ENCODE results near the gene NPC1L1.

The NPC1L1 gene

DNA sequence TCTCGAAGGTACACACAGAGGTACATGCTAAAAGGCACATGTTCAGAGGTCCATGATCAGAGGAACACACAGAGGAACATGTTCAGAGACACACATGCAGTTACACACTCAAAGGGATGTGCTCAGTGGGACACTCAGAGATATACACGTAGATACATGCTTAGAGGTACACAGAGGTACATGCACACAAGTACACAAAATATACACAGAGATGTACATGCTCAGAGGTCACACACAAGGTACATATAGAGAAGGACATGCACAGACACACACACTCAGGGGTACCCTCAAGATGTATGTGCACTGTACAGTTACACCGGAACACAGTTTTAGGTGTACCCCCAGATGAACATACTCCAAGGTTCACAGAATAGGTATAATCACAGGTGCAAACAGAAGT, 18.8 kb downstream of the NPC1L1 start:
- TF ChIP-seq CTCF (IDR thresholded peaks at IDR 0.05; ENCODE audit: insufficient read depth, low read length, poor library complexity, severe bottlenecking) (no peak), EZH2phosphoT487 (conservative IDR thresholded peaks at IDR 0.05; ENCODE audit: low read length) (no peak)
- no peaks in the 10 kb centered on the region for H3K9me2 ChIP-seq (replicated peaks; ENCODE audit: insufficient read depth, low read length)
- H3K27ac ChIP-seq (ENCODE audit: low read depth, low read length) = no peak overlapping the region
- no peaks in the 10 kb centered on the region for H3F3A ChIP-seq (ENCODE audit: insufficient read depth)
- H3K36me3 ChIP-seq (ENCODE audit: low read length) = no peaks in the 10 kb centered on the region
- no peaks in the 10 kb centered on the region for H3K9me3 ChIP-seq (ENCODE audit: insufficient read depth, low read length)
- no peak overlapping the region for H3K9ac ChIP-seq (ENCODE audit: low read length)
- no peak overlapping the region for H3K4me2 ChIP-seq (ENCODE audit: low read depth, low read length, poor library complexity, severe bottlenecking)
- no peak overlapping the region for H2AFZ ChIP-seq (ENCODE audit: low read depth, low read length, severe bottlenecking)
- no peaks in the 10 kb centered on the region for H3K27me3 ChIP-seq (ENCODE audit: low read length)
- no peaks in the 10 kb centered on the region for H3K79me2 ChIP-seq (ENCODE audit: insufficient read depth, low read length)
- no peak overlapping the region for H3K4me3 ChIP-seq (ENCODE audit: insufficient read depth, low read length, poor library complexity, severe bottlenecking)
- H4K20me1 ChIP-seq (ENCODE audit: low read depth, low read length) = no peaks in the 10 kb centered on the region

DNA sequence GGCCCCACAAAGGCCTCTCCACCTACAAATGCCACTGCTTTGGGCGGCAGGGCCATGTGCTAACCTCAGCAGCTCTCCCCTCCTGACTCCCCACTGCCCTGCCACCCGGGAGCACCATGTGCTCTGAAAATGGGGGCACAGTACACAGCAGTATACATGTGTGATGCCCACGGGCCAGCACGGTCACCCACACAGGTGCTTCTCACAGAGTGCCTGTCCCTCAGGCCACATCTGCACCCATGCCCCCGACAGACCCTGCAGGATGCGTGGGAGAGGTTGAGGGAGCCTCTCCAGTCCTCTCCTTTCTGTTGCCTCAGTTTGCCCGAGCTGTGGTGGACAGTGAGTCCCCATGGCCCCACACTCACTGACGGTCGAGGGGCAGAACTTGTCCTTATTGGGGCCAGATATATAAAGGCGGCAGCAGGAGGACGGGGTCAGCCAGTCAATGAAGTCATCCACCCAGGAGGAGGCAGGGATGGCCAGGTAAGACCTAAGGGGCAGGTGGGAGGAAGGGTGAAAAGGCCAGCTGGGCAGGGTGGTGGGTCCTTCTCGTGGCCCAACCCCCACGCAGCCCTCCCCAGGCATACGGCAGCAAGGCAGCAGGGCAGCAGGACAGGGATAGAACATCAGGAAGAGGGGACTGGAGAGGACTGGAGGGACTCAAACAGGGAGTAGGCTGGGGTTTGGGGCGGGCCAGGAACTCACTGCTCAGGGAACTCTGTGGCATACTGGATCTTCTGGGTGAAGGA, 19.6 kb downstream of the NPC1L1 start:
- H3K4me3 ChIP-seq (ENCODE audit: insufficient read depth, low read length, poor library complexity, severe bottlenecking) = no peak overlapping the region
- H3K27me3 ChIP-seq (ENCODE audit: low read length) = no peaks in the 10 kb centered on the region
- H4K20me1 ChIP-seq (ENCODE audit: low read depth, low read length) = no peaks in the 10 kb centered on the region
- H2AFZ ChIP-seq (ENCODE audit: low read depth, low read length, severe bottlenecking) = no peak overlapping the region
- no peaks in the 10 kb centered on the region for H3K9me2 ChIP-seq (replicated peaks; ENCODE audit: insufficient read depth, low read length)
- no peaks in the 10 kb centered on the region for H3K36me3 ChIP-seq (ENCODE audit: low read length)
- H3K9me3 ChIP-seq (ENCODE audit: insufficient read depth, low read length) = no peaks in the 10 kb centered on the region
- TF ChIP-seq EZH2phosphoT487 (conservative IDR thresholded peaks at IDR 0.05; ENCODE audit: low read length) = no peak
- no peak for TF ChIP-seq CTCF (IDR thresholded peaks at IDR 0.05; ENCODE audit: insufficient read depth, low read length, poor library complexity, severe bottlenecking)
- no peaks in the 10 kb centered on the region for H3F3A ChIP-seq (ENCODE audit: insufficient read depth)
- H3K27ac ChIP-seq (ENCODE audit: low read depth, low read length) = no peak overlapping the region
- H3K9ac ChIP-seq (ENCODE audit: low read length) = no peak overlapping the region
- no peak overlapping the region for H3K4me2 ChIP-seq (ENCODE audit: low read depth, low read length, poor library complexity, severe bottlenecking)
- H3K79me2 ChIP-seq (ENCODE audit: insufficient read depth, low read length) = no peaks in the 10 kb centered on the region

DNA sequence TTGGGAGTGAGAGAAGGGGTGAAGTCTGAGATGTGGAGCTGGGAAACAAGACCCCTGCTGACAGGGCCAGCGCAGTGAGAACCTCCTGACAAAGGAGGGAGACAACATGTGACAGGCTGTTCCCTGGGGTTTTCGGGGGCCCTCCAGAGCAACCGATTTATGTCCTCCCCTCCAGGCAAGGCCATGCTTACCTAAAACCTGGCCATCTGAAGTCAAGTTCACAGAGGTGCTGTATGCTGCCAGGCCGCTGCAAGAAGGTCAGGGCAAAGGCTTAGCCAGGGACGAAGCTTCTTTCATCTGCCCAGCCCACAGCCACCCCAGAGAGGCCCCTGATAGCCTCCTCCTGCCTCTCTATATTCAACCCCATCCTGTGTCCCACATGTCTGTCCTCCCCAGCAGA, 20.6 kb downstream of the NPC1L1 start:
- no peaks in the 10 kb centered on the region for H3K9me3 ChIP-seq (ENCODE audit: insufficient read depth, low read length)
- H3K9ac ChIP-seq (ENCODE audit: low read length) = no peak overlapping the region
- no peaks in the 10 kb centered on the region for H3F3A ChIP-seq (ENCODE audit: insufficient read depth)
- no peak overlapping the region for H2AFZ ChIP-seq (ENCODE audit: low read depth, low read length, severe bottlenecking)
- no peak overlapping the region for H3K27ac ChIP-seq (ENCODE audit: low read depth, low read length)
- no peaks in the 10 kb centered on the region for H3K79me2 ChIP-seq (ENCODE audit: insufficient read depth, low read length)
- no peaks in the 10 kb centered on the region for H3K9me2 ChIP-seq (replicated peaks; ENCODE audit: insufficient read depth, low read length)
- no peak overlapping the region for H3K4me2 ChIP-seq (ENCODE audit: low read depth, low read length, poor library complexity, severe bottlenecking)
- no peak overlapping the region for H3K4me3 ChIP-seq (ENCODE audit: insufficient read depth, low read length, poor library complexity, severe bottlenecking)
- H3K36me3 ChIP-seq (ENCODE audit: low read length) = no peaks in the 10 kb centered on the region
- TF ChIP-seq EZH2phosphoT487 (conservative IDR thresholded peaks at IDR 0.05; ENCODE audit: low read length) (no peak), CTCF (IDR thresholded peaks at IDR 0.05; ENCODE audit: insufficient read depth, low read length, poor library complexity, severe bottlenecking) (no peak)
- no peaks in the 10 kb centered on the region for H4K20me1 ChIP-seq (ENCODE audit: low read depth, low read length)
- no peaks in the 10 kb centered on the region for H3K27me3 ChIP-seq (ENCODE audit: low read length)

Measured in SU-DHL-6 (cell line).